ENCODE measurements around the gene LMF2.
"Not testable (repeated sequence)": the region's sequence is repeated elsewhere in the genome, so short reads cannot be mapped to it uniquely, and the experiment has no call there.

Gene LMF2

GRCh38 chr22:50521710-50522109 is 14.2 kb upstream of the LMF2 start:
- no peak overlapping the region for H3K27ac ChIP-seq (ENCODE audit: low read length)
- H3K36me3 ChIP-seq (ENCODE audit: control insufficient read depth in 2 of 2, insufficient read depth in 2 of 2, low read length in 2 of 2) = peaks cover 34 to 46% of the 10 kb centered on the region in 2 donors
- H3K9ac ChIP-seq (ENCODE audit: low read length in 2 of 2) = no peak overlapping the region
- no peaks in the 10 kb centered on the region for H3K9me3 ChIP-seq (ENCODE audit: control insufficient read depth in 2 of 2, low read length in 2 of 2)
- H3K27me3 ChIP-seq (ENCODE audit: control insufficient read depth in 1 of 2, insufficient read depth in 2 of 2, low read length in 2 of 2) = no peaks in the 10 kb centered on the region
- no peak overlapping the region for H3K4me3 ChIP-seq (ENCODE audit: low read length in 2 of 2)
- H3K4me1 ChIP-seq (ENCODE audit: control insufficient read depth, insufficient read depth, low read length) = peaks cover 25% of the 10 kb centered on the region

- Histone ChIP-seq H3K9ac (ENCODE audit: low read length in 2 of 2) (no peak overlapping the region), H3K4me1 (ENCODE audit: control insufficient read depth, insufficient read depth, low read length) (peaks cover 19% of the 10 kb centered on the region), H3K9me3 (ENCODE audit: control insufficient read depth in 2 of 2, low read length in 2 of 2) (no peaks in the 10 kb centered on the region), H3K36me3 (ENCODE audit: control insufficient read depth in 2 of 2, insufficient read depth in 2 of 2, low read length in 2 of 2) (peaks cover 37 to 52% of the 10 kb centered on the region in 2 donors), H3K27ac (ENCODE audit: low read length) (no peak overlapping the region), H3K27me3 (ENCODE audit: control insufficient read depth in 1 of 2, insufficient read depth in 2 of 2, low read length in 2 of 2) (no peaks in the 10 kb centered on the region), H3K4me3 (ENCODE audit: low read length in 2 of 2) (no peak overlapping the region)
Measured at GRCh38 chr22:50520826-50521453, 13.4 kb upstream of the LMF2 start.

- H3K4me3 ChIP-seq (ENCODE audit: low read length in 2 of 2); H3K27ac ChIP-seq (ENCODE audit: low read length); H3K9me3 ChIP-seq (ENCODE audit: control insufficient read depth in 2 of 2, low read length in 2 of 2); H3K9ac ChIP-seq (ENCODE audit: low read length in 2 of 2); H3K27me3 ChIP-seq (ENCODE audit: control insufficient read depth in 1 of 2, insufficient read depth in 2 of 2, low read length in 2 of 2): not testable (repeated sequence)
- peaks cover 37 to 54% of the 10 kb centered on the region in 2 donors for H3K36me3 ChIP-seq (ENCODE audit: control insufficient read depth in 2 of 2, insufficient read depth in 2 of 2, low read length in 2 of 2)
- H3K4me1 ChIP-seq (ENCODE audit: control insufficient read depth, insufficient read depth, low read length) = peaks cover 17% of the 10 kb centered on the region
Measured at GRCh38 chr22:50520184-50520583, 12.7 kb upstream of the LMF2 start.

GRCh38 chr22:50519151-50519550 is 11.6 kb upstream of the LMF2 start:
- peaks cover 7% of the 10 kb centered on the region for H3K4me1 ChIP-seq (ENCODE audit: control insufficient read depth, insufficient read depth, low read length)
- no peaks in the 10 kb centered on the region for H3K27me3 ChIP-seq (ENCODE audit: control insufficient read depth in 1 of 2, insufficient read depth in 2 of 2, low read length in 2 of 2)
- H3K36me3 ChIP-seq (ENCODE audit: control insufficient read depth in 2 of 2, insufficient read depth in 2 of 2, low read length in 2 of 2) = peaks cover 37 to 56% of the 10 kb centered on the region in 2 donors
- no peak overlapping the region for H3K27ac ChIP-seq (ENCODE audit: low read length)
- H3K9me3 ChIP-seq (ENCODE audit: control insufficient read depth in 2 of 2, low read length in 2 of 2) = no peaks in the 10 kb centered on the region
- H3K4me3 ChIP-seq (ENCODE audit: low read length in 2 of 2) = no peak overlapping the region
- H3K9ac ChIP-seq (ENCODE audit: low read length in 2 of 2) = no peak overlapping the region

GRCh38 chr22:50518606-50519005 is 11.1 kb upstream of the LMF2 start:
- no peak overlapping the region for H3K9ac ChIP-seq (ENCODE audit: low read length in 2 of 2)
- H3K36me3 ChIP-seq (ENCODE audit: control insufficient read depth in 2 of 2, insufficient read depth in 2 of 2, low read length in 2 of 2) = peaks cover 37 to 54% of the 10 kb centered on the region in 2 donors
- H3K4me1 ChIP-seq (ENCODE audit: control insufficient read depth, insufficient read depth, low read length) = peaks cover 1% of the 10 kb centered on the region
- no peak overlapping the region for H3K27ac ChIP-seq (ENCODE audit: low read length)
- H3K4me3 ChIP-seq (ENCODE audit: low read length in 2 of 2) = no peak overlapping the region
- no peaks in the 10 kb centered on the region for H3K9me3 ChIP-seq (ENCODE audit: control insufficient read depth in 2 of 2, low read length in 2 of 2)
- H3K27me3 ChIP-seq (ENCODE audit: control insufficient read depth in 1 of 2, insufficient read depth in 2 of 2, low read length in 2 of 2) = no peaks in the 10 kb centered on the region

- Histone ChIP-seq H3K36me3 (ENCODE audit: control insufficient read depth in 2 of 2, insufficient read depth in 2 of 2, low read length in 2 of 2) (peaks cover 35 to 48% of the 10 kb centered on the region in 2 donors), H3K4me3 (ENCODE audit: low read length in 2 of 2) (no peak overlapping the region), H3K9me3 (ENCODE audit: control insufficient read depth in 2 of 2, low read length in 2 of 2) (no peaks in the 10 kb centered on the region), H3K27ac (ENCODE audit: low read length) (no peak overlapping the region), H3K4me1 (ENCODE audit: control insufficient read depth, insufficient read depth, low read length) (no peaks in the 10 kb centered on the region), H3K27me3 (ENCODE audit: control insufficient read depth in 1 of 2, insufficient read depth in 2 of 2, low read length in 2 of 2) (no peaks in the 10 kb centered on the region), H3K9ac (ENCODE audit: low read length in 2 of 2) (no peak overlapping the region)
Measured at GRCh38 chr22:50517495-50518260, 10.2 kb upstream of the LMF2 start.

GRCh38 chr22:50516891-50517290 is 9.4 kb upstream of the LMF2 start:
- peaks cover 30 to 49% of the 10 kb centered on the region in 2 donors for H3K36me3 ChIP-seq (ENCODE audit: control insufficient read depth in 2 of 2, insufficient read depth in 2 of 2, low read length in 2 of 2)
- H3K27ac ChIP-seq (ENCODE audit: low read length) = no peak overlapping the region
- no peaks in the 10 kb centered on the region for H3K9me3 ChIP-seq (ENCODE audit: control insufficient read depth in 2 of 2, low read length in 2 of 2)
- H3K9ac ChIP-seq (ENCODE audit: low read length in 2 of 2) = no peak overlapping the region
- no peaks in the 10 kb centered on the region for H3K27me3 ChIP-seq (ENCODE audit: control insufficient read depth in 1 of 2, insufficient read depth in 2 of 2, low read length in 2 of 2)
- H3K4me3 ChIP-seq (ENCODE audit: low read length in 2 of 2) = no peak overlapping the region
- no peaks in the 10 kb centered on the region for H3K4me1 ChIP-seq (ENCODE audit: control insufficient read depth, insufficient read depth, low read length)

- Histone ChIP-seq H3K4me3 (ENCODE audit: low read length in 2 of 2) (no peak overlapping the region), H3K27me3 (ENCODE audit: control insufficient read depth in 1 of 2, insufficient read depth in 2 of 2, low read length in 2 of 2) (no peaks in the 10 kb centered on the region), H3K36me3 (ENCODE audit: control insufficient read depth in 2 of 2, insufficient read depth in 2 of 2, low read length in 2 of 2) (peaks cover 23 to 43% of the 10 kb centered on the region in 2 donors), H3K4me1 (ENCODE audit: control insufficient read depth, insufficient read depth, low read length) (no peaks in the 10 kb centered on the region), H3K9me3 (ENCODE audit: control insufficient read depth in 2 of 2, low read length in 2 of 2) (no peaks in the 10 kb centered on the region), H3K27ac (ENCODE audit: low read length) (no peak overlapping the region), H3K9ac (ENCODE audit: low read length in 2 of 2) (no peak overlapping the region)
Measured at GRCh38 chr22:50516068-50516467, 8.6 kb upstream of the LMF2 start.

- no peaks in the 10 kb centered on the region for H3K27me3 ChIP-seq (ENCODE audit: control insufficient read depth in 1 of 2, insufficient read depth in 2 of 2, low read length in 2 of 2)
- H3K4me3 ChIP-seq (ENCODE audit: low read length in 2 of 2) = no peak overlapping the region
- peaks cover 11 to 26% of the 10 kb centered on the region in 2 donors for H3K36me3 ChIP-seq (ENCODE audit: control insufficient read depth in 2 of 2, insufficient read depth in 2 of 2, low read length in 2 of 2)
- no peaks in the 10 kb centered on the region for H3K9me3 ChIP-seq (ENCODE audit: control insufficient read depth in 2 of 2, low read length in 2 of 2)
- no peak overlapping the region for H3K27ac ChIP-seq (ENCODE audit: low read length)
- peaks cover 8% of the 10 kb centered on the region for H3K4me1 ChIP-seq (ENCODE audit: control insufficient read depth, insufficient read depth, low read length)
- no peak overlapping the region for H3K9ac ChIP-seq (ENCODE audit: low read length in 2 of 2)
Measured at GRCh38 chr22:50513175-50513574, 5.7 kb upstream of the LMF2 start.

- peak overlapping the region; percentile 87 to 93 for H3K4me3 ChIP-seq (ENCODE audit: low read length in 2 of 2)
- H3K36me3 ChIP-seq (ENCODE audit: control insufficient read depth in 2 of 2, insufficient read depth in 2 of 2, low read length in 2 of 2) = peaks cover 9 to 16% of the 10 kb centered on the region in 2 donors
- peak overlapping the region; percentile 85 for H3K27ac ChIP-seq (ENCODE audit: low read length)
- no peaks in the 10 kb centered on the region for H3K27me3 ChIP-seq (ENCODE audit: control insufficient read depth in 1 of 2, insufficient read depth in 2 of 2, low read length in 2 of 2)
- H3K9ac ChIP-seq (ENCODE audit: low read length in 2 of 2) = peak overlapping the region; percentile 14 to 65
- no peaks in the 10 kb centered on the region for H3K9me3 ChIP-seq (ENCODE audit: control insufficient read depth in 2 of 2, low read length in 2 of 2)
- H3K4me1 ChIP-seq (ENCODE audit: control insufficient read depth, insufficient read depth, low read length) = peaks cover 26% of the 10 kb centered on the region
Measured at GRCh38 chr22:50508897-50509296, 1.4 kb upstream of the LMF2 start.

Data from stomach smooth muscle (tissue), 2 donors.